A172 (cell line): Measurements from ENCODE around the gene FHDC1. TPM values are rescaled to one million over a fixed set of nuclear protein-coding genes. Genes with fewer than 3 reads are reported as not detected.

Experiments
- DNase-seq: peaks from one replicate; pipeline ENCODE4 v3.0.0-alpha.2; 2015; ENCODE audit warnings: low spot score
- total RNA-seq: library from RNA; depleted of rRNA; stranded (reverse); fragments of >200 nt; shearing (Covaris generic); gene quantifications from 2 replicates; pipeline ENCODE4 v1.2.3, GENCODE V29; 2014

Gene FHDC1
- total RNA-seq, 1 experiment from 2014 or later: 0.40 TPM

- no peak for DNase-seq
Measured at GRCh38 chr4:153005899-153006381, 69.8 kb downstream of the FHDC1 start.

GRCh38 chr4:153008578-153009199, 72.6 kb downstream of the FHDC1 start:
- no peak for DNase-seq

GRCh38 chr4:153010146-153010545, 74.0 kb downstream of the FHDC1 start:
- no peak for DNase-seq

- no peak for DNase-seq
Measured at GRCh38 chr4:153013202-153013977, 77.3 kb downstream of the FHDC1 start.

GRCh38 chr4:153014460-153014859, 78.3 kb downstream of the FHDC1 start:
- no peak for DNase-seq

GRCh38 chr4:153016592-153016991, 80.5 kb downstream of the FHDC1 start:
- DNase-seq: no peak

- no peak for DNase-seq
Measured at GRCh38 chr4:153018031-153018430, 81.9 kb downstream of the FHDC1 start.

GRCh38 chr4:153018684-153019083, 82.6 kb downstream of the FHDC1 start:
- DNase-seq: no peak

GRCh38 chr4:153019906-153020305, 83.8 kb downstream of the FHDC1 start:
- no peak for DNase-seq

GRCh38 chr4:153020457-153020856, 84.3 kb downstream of the FHDC1 start:
- no peak for DNase-seq

- no peak for DNase-seq
Measured at GRCh38 chr4:153021276-153021675, 85.2 kb downstream of the FHDC1 start.

GRCh38 chr4:153022241-153022715, 86.2 kb downstream of the FHDC1 start:
- DNase-seq: no peak

GRCh38 chr4:153023139-153023538, 87.0 kb downstream of the FHDC1 start:
- no peak for DNase-seq

- no peak for DNase-seq
Measured at GRCh38 chr4:153023692-153024394, 87.7 kb downstream of the FHDC1 start.

- DNase-seq: no peak
Measured at GRCh38 chr4:153024466-153024865, 88.3 kb downstream of the FHDC1 start.

GRCh38 chr4:153025406-153025805, 89.3 kb downstream of the FHDC1 start:
- DNase-seq: no peak

GRCh38 chr4:153026591-153027346, 90.6 kb downstream of the FHDC1 start:
- no peak for DNase-seq

GRCh38 chr4:153027866-153028265, 91.7 kb downstream of the FHDC1 start:
- no peak for DNase-seq

- DNase-seq: no peak
Measured at GRCh38 chr4:153028535-153028934, 92.4 kb downstream of the FHDC1 start.
